ENCODE measurements around the gene SDSL. TPM values are rescaled to one million over a fixed set of nuclear protein-coding genes. Genes with fewer than 3 reads are reported as not detected.

The SDSL gene
- total and polyA plus RNA-seq, 2 of the 4 experiments (the other 2 are of a cell fraction): 6.3 to 10.9 TPM

GRCh38 chr12:113477171-113477841 lies 55.1 kb downstream of the SDSL start:
- Histone ChIP-seq H3K23ac (ENCODE audit: low read depth, low read length) (no peak overlapping the region), H4K91ac (ENCODE audit: insufficient read depth, low read depth, low read length) (no peak overlapping the region), H2BK20ac (ENCODE audit: low read depth, low read length) (no peak overlapping the region), H2BK120ac (ENCODE audit: low read depth, low read length) (no peak overlapping the region), H3K9me1 (ENCODE audit: insufficient read depth, low read length) (no peaks in the 10 kb centered on the region), H3K9ac (ENCODE audit: low read depth, low read length) (no peak overlapping the region), H3K4me2 (ENCODE audit: low read depth, low read length) (no peak overlapping the region), H3K9me3 (ENCODE audit: control insufficient read depth, insufficient read depth, low read length) (no peaks in the 10 kb centered on the region), H4K20me1 (ENCODE audit: insufficient read depth, low read length) (no peaks in the 10 kb centered on the region), H3K79me1 (ENCODE audit: low read depth in 1 of 2, low read length in 2 of 2) (no peaks in the 10 kb centered on the region), H2AK9ac (replicated peaks; ENCODE audit: low read depth, low read length, poor library complexity) (no peak overlapping the region), H3K4me1 (ENCODE audit: control insufficient read depth, insufficient read depth, low read length) (no peaks in the 10 kb centered on the region), H3K56ac (ENCODE audit: extremely low read depth, insufficient read depth, low read length) (no peak overlapping the region), H3K36me3 (ENCODE audit: control insufficient read depth, insufficient read depth, low read length) (no peaks in the 10 kb centered on the region), H3K4me3 (ENCODE audit: insufficient read depth, low read depth, low read length) (no peak overlapping the region), H3K18ac (ENCODE audit: low read depth, low read length) (no peak overlapping the region), H3K27ac (ENCODE audit: insufficient read depth, low read length) (no peak overlapping the region), H4K8ac (ENCODE audit: low read depth in 2 of 2, low read length in 2 of 2) (no peak overlapping the region), H2AK5ac (ENCODE audit: low read depth, low read length) (no peak overlapping the region), H4K5ac (ENCODE audit: low read depth, low read length) (no peak overlapping the region), H3K4ac (ENCODE audit: low read depth, low read length) (no peak overlapping the region), H2AFZ (replicated peaks; ENCODE audit: low read length, poor library complexity) (no peak overlapping the region), H3K27me3 (ENCODE audit: control insufficient read depth, insufficient read depth, low read length) (peaks cover 70% of the 10 kb centered on the region), H3K14ac (replicated peaks; ENCODE audit: low read depth, low read length) (no peak overlapping the region), H2BK5ac (ENCODE audit: low read depth, low read length, poor library complexity, severe bottlenecking) (no peak overlapping the region), H2BK15ac (ENCODE audit: low read depth, low read length) (no peak overlapping the region)
- TF ChIP-seq USF2 (IDR thresholded peaks at IDR 0.05; ENCODE audit: low read depth, low read length): no peak
- no peak for TF ChIP-seq NFE2L2 (IDR thresholded peaks at IDR 0.05; ENCODE audit: low read depth, low read length)
- TF ChIP-seq FOS (IDR thresholded peaks at IDR 0.05; ENCODE audit: low read depth, low read length): no peak
- TF ChIP-seq POLR2A (IDR thresholded peaks at IDR 0.05; ENCODE audit: low read depth, low read length): no peak
- no peak for TF ChIP-seq ELK1 (IDR thresholded peaks at IDR 0.05; ENCODE audit: borderline replicate concordance, low read depth, low read length)
- no peak for TF ChIP-seq SMC3 (IDR thresholded peaks at IDR 0.05; ENCODE audit: low read depth, low read length)
- TF ChIP-seq RCOR1 (IDR thresholded peaks at IDR 0.05; ENCODE audit: insufficient replicate concordance, low read length): no peak
- TF ChIP-seq RAD21 (IDR thresholded peaks at IDR 0.05; ENCODE audit: low read length): no peak
- TF ChIP-seq CEBPB (IDR thresholded peaks at IDR 0.05; ENCODE audit: low read depth, low read length): no peak
- no peak for TF ChIP-seq MAFK (IDR thresholded peaks at IDR 0.05; ENCODE audit: low read depth, low read length)
- TF ChIP-seq RFX5 (IDR thresholded peaks at IDR 0.05; ENCODE audit: low read depth, low read length): no peak
- WGBS, 2 experiments (ENCODE audit: extremely low coverage in 2 of 2, insufficient read length in 1 of 2): no CpG with 5 or more reads among the region's 7 CpGs
- intact Hi-C loops (cut with micrococcal nuclease) (no loop called here), dilution Hi-C loops (cut with HindIII; ENCODE audit: low sequenced_read_pairs, unreplicated experiment) (no loop called here), in situ Hi-C loops (cut with MboI; ENCODE audit: low sequenced_read_pairs) (no loop called here)
- BruUV-seq (replicated peaks): no TSS peak
- CTCF ChIA-PET: no interaction called here
- DNase-seq: no peak
- no peak for ATAC-seq (ENCODE audit: low read depth)
- POLR2A ChIA-PET (ENCODE audit: unreplicated experiment): no interaction called here
